ENCODE data around the gene CDK14.
"Not testable (repeated sequence)": the region's sequence is repeated elsewhere in the genome, so short reads cannot be mapped to it uniquely, and the experiment has no call there.

- TF ChIP-seq CTCF, POLR2A (IDR thresholded peaks at IDR 0.05): not testable (repeated sequence)
Observed at GRCh38 chr7:91173265-91173664, 577.1 kb downstream of the CDK14 start.
